SU-DHL-6 (cell line): Measurements from ENCODE around the gene GABRB1.

Experiments used
- EZH2phosphoT487 ChIP-seq: fragments of 200-600 bp; sonication (generic), shearing (Covaris generic); conservative IDR thresholded peaks from 2 replicates; pipeline ENCODE4 v1.6.1; 2018; ENCODE audit warnings: mild to moderate bottlenecking, antibody characterized with exemption, low read length, moderate library complexity, mixed read lengths
- TF ChIP-seq, protein P1 (sequence below): fragments of 200-600 bp; sonication (generic); IDR thresholded peaks from one replicate; pipeline ENCODE4 v1.5.1; 2017; ENCODE audit warnings: antibody characterized with exemption, mild to moderate bottlenecking, low read length, moderate library complexity; ENCODE audit not compliant: insufficient read depth, poor library complexity, severe bottlenecking

DNA sequence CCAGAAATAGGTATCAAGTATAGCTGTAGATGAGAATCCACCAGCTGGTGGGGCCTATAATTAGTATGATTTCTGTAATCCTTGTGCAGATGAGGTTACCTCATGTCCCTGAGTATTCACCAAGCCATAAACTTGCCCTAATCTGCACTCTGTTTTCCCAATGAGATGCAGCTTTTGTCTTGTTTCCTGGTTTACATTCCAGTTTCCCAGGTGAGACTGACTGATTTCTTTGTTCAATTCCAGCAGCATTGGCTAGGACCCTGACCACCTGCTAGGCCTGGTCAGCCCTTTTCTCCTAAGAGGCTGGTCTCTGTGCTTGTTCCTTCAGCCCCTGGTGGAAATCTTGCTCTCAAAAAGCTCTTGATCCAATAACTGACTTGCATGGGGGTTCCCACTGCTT, 44.6 kb downstream of the GABRB1 start:
- TF ChIP-seq, protein P1, sequence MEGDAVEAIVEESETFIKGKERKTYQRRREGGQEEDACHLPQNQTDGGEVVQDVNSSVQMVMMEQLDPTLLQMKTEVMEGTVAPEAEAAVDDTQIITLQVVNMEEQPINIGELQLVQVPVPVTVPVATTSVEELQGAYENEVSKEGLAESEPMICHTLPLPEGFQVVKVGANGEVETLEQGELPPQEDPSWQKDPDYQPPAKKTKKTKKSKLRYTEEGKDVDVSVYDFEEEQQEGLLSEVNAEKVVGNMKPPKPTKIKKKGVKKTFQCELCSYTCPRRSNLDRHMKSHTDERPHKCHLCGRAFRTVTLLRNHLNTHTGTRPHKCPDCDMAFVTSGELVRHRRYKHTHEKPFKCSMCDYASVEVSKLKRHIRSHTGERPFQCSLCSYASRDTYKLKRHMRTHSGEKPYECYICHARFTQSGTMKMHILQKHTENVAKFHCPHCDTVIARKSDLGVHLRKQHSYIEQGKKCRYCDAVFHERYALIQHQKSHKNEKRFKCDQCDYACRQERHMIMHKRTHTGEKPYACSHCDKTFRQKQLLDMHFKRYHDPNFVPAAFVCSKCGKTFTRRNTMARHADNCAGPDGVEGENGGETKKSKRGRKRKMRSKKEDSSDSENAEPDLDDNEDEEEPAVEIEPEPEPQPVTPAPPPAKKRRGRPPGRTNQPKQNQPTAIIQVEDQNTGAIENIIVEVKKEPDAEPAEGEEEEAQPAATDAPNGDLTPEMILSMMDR = no peak
- no peak for TF ChIP-seq EZH2phosphoT487
